ENCODE data around the gene SRP68. TPM values are rescaled to one million over a fixed set of nuclear protein-coding genes. Genes with fewer than 3 reads are reported as not detected.

SRP68 gene
- polyA plus RNA-seq, 1 of the 3 experiments (the other 2 are of a cell fraction): 76.8 TPM

- no peak for TF ChIP-seq MEF2A (IDR thresholded peaks at IDR 0.05; ENCODE audit: borderline replicate concordance, low read depth)
- TF ChIP-seq FOXJ3 (CRISPR knock-in tag; IDR thresholded peaks at IDR 0.05): no peak
Observed at GRCh38 chr17:76104896-76105231, 32.5 kb upstream of the SRP68 start (continued).

DNA sequence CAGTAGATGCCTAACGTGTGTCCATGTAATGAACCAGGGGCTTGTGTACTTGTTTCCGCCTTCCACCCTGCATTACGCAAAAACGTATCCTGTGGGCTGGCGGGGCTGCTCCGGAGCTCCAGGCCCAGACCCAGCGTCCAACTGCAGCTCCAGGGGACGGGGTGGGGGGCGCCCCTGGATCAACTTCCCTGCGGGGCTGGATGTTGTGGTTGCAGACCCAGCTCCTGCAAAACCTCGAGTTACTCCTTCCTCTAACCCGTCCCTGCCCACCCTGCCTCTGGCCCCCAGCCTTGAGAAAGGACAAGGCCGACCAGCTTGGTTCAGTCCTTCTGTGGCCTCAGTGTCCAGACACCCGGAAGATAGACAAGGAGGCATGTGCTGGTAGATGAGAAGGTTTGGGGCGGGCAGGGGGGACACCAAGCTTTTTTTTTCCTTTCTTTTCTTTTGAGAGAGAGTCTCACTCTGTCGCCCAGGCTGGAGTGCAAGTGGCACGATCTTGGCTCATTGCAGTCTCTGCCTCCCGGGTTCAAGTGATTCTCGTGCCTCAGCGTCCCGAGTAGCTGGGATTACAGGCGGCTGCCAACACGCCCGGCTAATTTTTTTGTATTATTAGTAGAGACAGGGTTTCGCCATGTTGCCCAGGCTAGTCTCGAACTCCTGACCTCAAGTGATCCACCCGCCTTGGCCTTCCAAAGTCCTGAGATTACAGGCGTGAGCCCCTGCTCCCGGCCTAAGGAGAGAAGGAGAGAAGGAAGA, 32.0 kb upstream of the SRP68 start:
- CTCF ChIA-PET: interaction anchor here (0.6 to 7.3 kb wide), 15 partner anchors 11 to 300 kb away, joined by 3 to 53 read pairs (median 4); partner anchors contain the start of genes MRPL38 and ZACN
- TF ChIP-seq EZH2phosphoT487 (IDR thresholded peaks at IDR 0.05; ENCODE audit: borderline replicate concordance, low read depth): no peak
- TF ChIP-seq YY1 (IDR thresholded peaks at IDR 0.05; ENCODE audit: low read depth): no peak
- TF ChIP-seq FOXJ3 (CRISPR knock-in tag; IDR thresholded peaks at IDR 0.05): no peak
- TF ChIP-seq, protein P1, sequence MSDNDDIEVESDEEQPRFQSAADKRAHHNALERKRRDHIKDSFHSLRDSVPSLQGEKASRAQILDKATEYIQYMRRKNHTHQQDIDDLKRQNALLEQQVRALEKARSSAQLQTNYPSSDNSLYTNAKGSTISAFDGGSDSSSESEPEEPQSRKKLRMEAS (IDR thresholded peaks at IDR 0.05; ENCODE audit: low read depth): no peak
- TF ChIP-seq JUND (IDR thresholded peaks at IDR 0.05): no peak
- TF ChIP-seq MEF2A (IDR thresholded peaks at IDR 0.05; ENCODE audit: borderline replicate concordance, low read depth): no peak
- TF ChIP-seq GABPA (IDR thresholded peaks at IDR 0.05; ENCODE audit: low read depth): no peak
- TF ChIP-seq, protein P2, sequence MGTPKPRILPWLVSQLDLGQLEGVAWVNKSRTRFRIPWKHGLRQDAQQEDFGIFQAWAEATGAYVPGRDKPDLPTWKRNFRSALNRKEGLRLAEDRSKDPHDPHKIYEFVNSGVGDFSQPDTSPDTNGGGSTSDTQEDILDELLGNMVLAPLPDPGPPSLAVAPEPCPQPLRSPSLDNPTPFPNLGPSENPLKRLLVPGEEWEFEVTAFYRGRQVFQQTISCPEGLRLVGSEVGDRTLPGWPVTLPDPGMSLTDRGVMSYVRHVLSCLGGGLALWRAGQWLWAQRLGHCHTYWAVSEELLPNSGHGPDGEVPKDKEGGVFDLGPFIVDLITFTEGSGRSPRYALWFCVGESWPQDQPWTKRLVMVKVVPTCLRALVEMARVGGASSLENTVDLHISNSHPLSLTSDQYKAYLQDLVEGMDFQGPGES (IDR thresholded peaks at IDR 0.05; ENCODE audit: low read depth, low read length): no peak
- TF ChIP-seq FOSL2 (IDR thresholded peaks at IDR 0.05; ENCODE audit: borderline replicate concordance, low read depth): no peak

DNA sequence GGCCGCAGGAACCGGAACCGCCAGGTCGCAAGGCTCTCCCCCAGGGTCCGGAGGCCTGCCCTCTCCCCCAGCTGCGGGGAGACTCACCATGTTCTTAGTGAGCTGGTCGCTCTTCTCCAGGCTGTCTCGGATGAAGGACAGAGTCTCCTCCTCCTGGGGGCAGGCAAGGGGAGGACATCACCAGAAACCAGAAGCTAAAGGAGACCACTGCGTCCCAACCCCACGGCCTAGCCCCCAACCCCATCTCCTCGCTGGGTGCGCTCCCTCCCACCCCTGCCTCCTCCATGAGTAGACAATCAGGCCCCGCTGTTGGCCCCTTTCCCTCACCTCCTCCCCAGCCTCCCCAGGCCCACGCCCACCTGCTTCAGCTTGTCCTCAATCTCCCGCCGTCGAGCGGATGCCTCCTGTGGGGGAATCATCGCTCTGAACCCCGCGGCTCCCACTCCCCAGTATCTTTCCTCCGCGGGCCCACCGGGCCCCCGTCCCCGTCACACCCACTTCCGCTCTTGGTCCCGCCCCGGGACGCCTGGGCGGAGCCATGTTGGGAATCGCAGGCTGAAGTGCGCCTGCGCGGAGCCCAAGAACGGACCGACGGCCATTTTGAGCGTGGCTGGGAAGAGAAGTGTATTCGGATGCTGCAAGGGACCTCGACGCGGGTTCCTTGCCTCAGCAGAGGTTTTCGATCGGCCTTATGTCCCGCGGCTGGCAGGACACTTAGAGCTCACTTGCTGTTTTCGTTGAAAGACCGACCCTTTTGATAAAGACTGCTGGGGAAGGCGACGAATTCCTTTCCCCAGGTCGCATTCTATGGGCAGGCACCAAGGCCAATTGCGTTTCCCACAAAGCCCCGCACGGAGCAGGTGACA, 31.2 kb upstream of the SRP68 start, which contains the start of gene EXOC7:
Gene EXOC7, minus strand, starts transcription at position 514 of the 866 bp plus-strand sequence. Its CDS starts 95 bp downstream, at position 419.
- WGBS (ENCODE audit: low lambda C conversion rate): 7% methylated on average over 46 of the region's 55 CpGs
- Histone ChIP-seq H3K4me3 (ENCODE audit: low read depth in 2 of 2, low read length in 1 of 2) (peak within 1 kb of the TSS; percentile 68 to 95), H3K27ac (ENCODE audit: low read depth in 2 of 2, low read length in 1 of 2) (peak within 1 kb of the TSS; percentile 71 to 87), H3K9me2 (no peaks in the 10 kb centered on the region), H3K27me3 (ENCODE audit: insufficient read depth) (no peaks in the 10 kb centered on the region), H3K9ac (peak within 1 kb of the TSS; percentile 86), H4K20me1 (ENCODE audit: insufficient read depth) (no peaks in the 10 kb centered on the region), H3K36me3 (replicated peaks in 1 of 2; ENCODE audit: control insufficient read depth in 1 of 2, insufficient read depth in 2 of 2, low read length in 1 of 2) (peaks cover 18 to 41% of the 10 kb centered on the region in 2 experiments), H2AFZ (ENCODE audit: low read depth) (peak within 1 kb of the TSS; percentile 94), H3K4me2 (peak within 1 kb of the TSS; percentile 98), H3K79me2 (ENCODE audit: insufficient read depth) (peaks cover 27% of the 10 kb centered on the region), H3K4me1 (ENCODE audit: control insufficient read depth in 1 of 2, insufficient read depth in 2 of 2, low read depth in 1 of 2, low read length in 1 of 2) (peaks cover 3 to 15% of the 10 kb centered on the region in 2 experiments; a peak in 2 of 4 replicates), H3K9me3 (no peaks in the 10 kb centered on the region), H3F3A (replicated peaks; ENCODE audit: insufficient read depth) (peaks cover 12% of the 10 kb centered on the region)
- peak; percentile 100 for DNase-seq
- ChIA-PET CTCF (interaction anchor here (0.6 to 7.3 kb wide), 18 partner anchors 10 to 301 kb away, joined by 3 to 53 read pairs (median 4); partner anchors contain the start of genes MRPL38 and ZACN), POLR2A (interaction anchor here (0.6 to 1.6 kb wide), 10 partner anchors 11 to 331 kb away, joined by 3 to 7 read pairs (median 3); no protein-coding TSS in a partner anchor)
- TF ChIP-seq, protein P1 (IDR thresholded peaks at IDR 0.05; ENCODE audit: low read depth): peak; percentile 92
- TF ChIP-seq SIN3A (IDR thresholded peaks at IDR 0.05; ENCODE audit: borderline replicate concordance, low read depth, low read length) (peak; percentile 75; the same call in 1 of the 2 replicates), TAF1 (IDR thresholded peaks at IDR 0.05; ENCODE audit: borderline replicate concordance, low read depth, low read length) (peak; percentile 85), FOXM1 (IDR thresholded peaks at IDR 0.05; ENCODE audit: low read depth) (no peak), SMC3 (IDR thresholded peaks at IDR 0.05; ENCODE audit: low read depth, low read length) (no peak), CTCF (IDR thresholded peaks at IDR 0.05) (peak; percentile 13; the same call in 1 of the 2 replicates), ELF1 (IDR thresholded peaks at IDR 0.05) (peak; percentile 67), FOXJ3 (CRISPR knock-in tag; IDR thresholded peaks at IDR 0.05) (no peak), EZH2phosphoT487 (IDR thresholded peaks at IDR 0.05; ENCODE audit: borderline replicate concordance, low read depth) (no peak), GABPA (IDR thresholded peaks at IDR 0.05; ENCODE audit: low read depth) (peak; percentile 79)
- TF ChIP-seq, protein P2 (IDR thresholded peaks at IDR 0.05; ENCODE audit: low read depth, low read length): no peak

More for the DNA sequence above, 32.0 kb upstream of the SRP68 start:
- H3K4me1 ChIP-seq (ENCODE audit: control insufficient read depth in 1 of 2, insufficient read depth in 2 of 2, low read depth in 1 of 2, low read length in 1 of 2): peaks cover 3 to 15% of the 10 kb centered on the region in 2 experiments; a peak in 2 of 4 replicates
- DNase-seq: no peak
- peak overlapping the region; percentile 98 for H3K4me2 ChIP-seq
- peak overlapping the region; percentile 68 to 95 for H3K4me3 ChIP-seq (ENCODE audit: low read depth in 2 of 2, low read length in 1 of 2)
- H4K20me1 ChIP-seq (ENCODE audit: insufficient read depth): no peaks in the 10 kb centered on the region
- H3K9me2 ChIP-seq: no peaks in the 10 kb centered on the region
- peaks cover 27% of the 10 kb centered on the region for H3K79me2 ChIP-seq (ENCODE audit: insufficient read depth)
- peak overlapping the region; percentile 86 for H3K9ac ChIP-seq
- POLR2A ChIA-PET: interaction anchor here (1.0 to 1.6 kb wide), 3 partner anchors 11 to 79 kb away, joined by 3 to 7 read pairs (median 3); no protein-coding TSS in a partner anchor
- no peaks in the 10 kb centered on the region for H3K27me3 ChIP-seq (ENCODE audit: insufficient read depth)
- H3F3A ChIP-seq (replicated peaks; ENCODE audit: insufficient read depth): peaks cover 12% of the 10 kb centered on the region
- 87% methylated on average over 28 of the region's 29 CpGs for WGBS (ENCODE audit: low lambda C conversion rate)
- H3K9me3 ChIP-seq: no peaks in the 10 kb centered on the region
- H3K27ac ChIP-seq (ENCODE audit: low read depth in 2 of 2, low read length in 1 of 2): peak overlapping the region; percentile 71 to 87
- peaks cover 18 to 34% of the 10 kb centered on the region in 2 experiments for H3K36me3 ChIP-seq (replicated peaks in 1 of 2; ENCODE audit: control insufficient read depth in 1 of 2, insufficient read depth in 2 of 2, low read length in 1 of 2)
- peak overlapping the region; percentile 94 for H2AFZ ChIP-seq (ENCODE audit: low read depth)
